Measurements from ENCODE around the gene DDX54. TPM values are rescaled to one million over a fixed set of nuclear protein-coding genes. Genes with fewer than 3 reads are reported as not detected.

The DDX54 gene
- total and polyA plus RNA-seq, 12 donors: 16.5 to 52.7 (median 37.5) TPM

DNA sequence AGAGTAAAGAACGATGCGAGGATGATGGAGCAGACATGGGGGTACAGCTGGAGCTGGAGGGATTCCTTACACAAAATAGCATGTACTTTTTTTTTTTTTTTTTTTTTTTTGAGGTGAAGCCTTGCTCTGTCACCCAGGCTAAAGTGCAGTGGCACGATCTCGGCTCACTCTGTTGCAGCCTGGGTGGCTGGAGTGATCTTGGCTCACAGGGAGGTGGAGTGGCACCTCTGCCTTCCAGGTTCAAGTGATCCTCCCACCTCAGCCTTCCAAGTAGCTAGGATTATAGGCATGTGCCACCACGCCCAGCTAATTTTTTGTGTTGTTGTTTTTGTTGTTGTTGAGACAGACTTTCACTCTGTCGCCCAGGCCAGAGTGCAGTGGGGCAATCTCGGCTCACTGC, 44.6 kb downstream of the DDX54 start:
- DNase-seq (no peak), ATAC-seq (no peak)
- H3K27me3 ChIP-seq: peaks cover 0 to 36% (median 18%) of the 10 kb centered on the region in 7 donors
- peaks cover 0 to 28% (median 0%) of the 10 kb centered on the region in 9 donors for H3K4me1 ChIP-seq
- no peaks in the 10 kb centered on the region for H3K9me3 ChIP-seq
- TF ChIP-seq, protein P1, sequence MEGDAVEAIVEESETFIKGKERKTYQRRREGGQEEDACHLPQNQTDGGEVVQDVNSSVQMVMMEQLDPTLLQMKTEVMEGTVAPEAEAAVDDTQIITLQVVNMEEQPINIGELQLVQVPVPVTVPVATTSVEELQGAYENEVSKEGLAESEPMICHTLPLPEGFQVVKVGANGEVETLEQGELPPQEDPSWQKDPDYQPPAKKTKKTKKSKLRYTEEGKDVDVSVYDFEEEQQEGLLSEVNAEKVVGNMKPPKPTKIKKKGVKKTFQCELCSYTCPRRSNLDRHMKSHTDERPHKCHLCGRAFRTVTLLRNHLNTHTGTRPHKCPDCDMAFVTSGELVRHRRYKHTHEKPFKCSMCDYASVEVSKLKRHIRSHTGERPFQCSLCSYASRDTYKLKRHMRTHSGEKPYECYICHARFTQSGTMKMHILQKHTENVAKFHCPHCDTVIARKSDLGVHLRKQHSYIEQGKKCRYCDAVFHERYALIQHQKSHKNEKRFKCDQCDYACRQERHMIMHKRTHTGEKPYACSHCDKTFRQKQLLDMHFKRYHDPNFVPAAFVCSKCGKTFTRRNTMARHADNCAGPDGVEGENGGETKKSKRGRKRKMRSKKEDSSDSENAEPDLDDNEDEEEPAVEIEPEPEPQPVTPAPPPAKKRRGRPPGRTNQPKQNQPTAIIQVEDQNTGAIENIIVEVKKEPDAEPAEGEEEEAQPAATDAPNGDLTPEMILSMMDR (IDR thresholded peaks at IDR 0.05): no peak
- no peak overlapping the region for H3K4me3 ChIP-seq
- intact Hi-C loops (cut with DNase I): no loop called here
- H3K27ac ChIP-seq: no peak overlapping the region
- WGBS, 2 donors: 73 to 78% methylated on average over 7 of the region's 7 CpGs
- H3K36me3 ChIP-seq: no peaks in the 10 kb centered on the region

DNA sequence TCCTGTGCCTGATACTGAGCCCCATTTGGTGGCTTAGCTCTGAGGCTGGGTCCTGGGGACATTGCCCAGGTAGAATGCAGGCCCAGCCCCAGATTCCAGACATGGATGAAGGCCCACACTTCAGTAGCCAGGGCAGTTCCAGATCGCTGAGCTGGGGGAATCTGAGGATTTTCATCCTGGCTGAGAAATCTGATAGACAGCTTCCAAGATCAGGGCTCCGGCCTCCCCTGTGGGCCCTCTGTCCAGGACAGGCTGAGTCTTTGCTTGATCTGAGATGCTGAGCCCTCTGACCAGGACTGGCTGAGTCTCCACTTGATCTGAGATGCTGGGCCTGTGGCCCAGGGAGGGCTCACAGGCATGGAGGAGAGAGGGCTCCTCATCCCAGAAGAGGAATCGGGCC, 46.5 kb downstream of the DDX54 start:
- ATAC-seq (no peak), DNase-seq (no peak)
- Histone ChIP-seq H3K9me3 (no peaks in the 10 kb centered on the region), H3K27me3 (peaks cover 0 to 48% (median 35%) of the 10 kb centered on the region in 7 donors), H3K4me3 (no peak overlapping the region), H3K36me3 (no peaks in the 10 kb centered on the region), H3K27ac (no peak overlapping the region), H3K4me1 (peaks cover 0 to 30% (median 0%) of the 10 kb centered on the region in 9 donors)
- intact Hi-C loops (cut with DNase I): no loop called here
- TF ChIP-seq, protein P1 (IDR thresholded peaks at IDR 0.05): no peak
- 72 to 80% methylated on average over 3 of the region's 3 CpGs for WGBS, 2 donors

DNA sequence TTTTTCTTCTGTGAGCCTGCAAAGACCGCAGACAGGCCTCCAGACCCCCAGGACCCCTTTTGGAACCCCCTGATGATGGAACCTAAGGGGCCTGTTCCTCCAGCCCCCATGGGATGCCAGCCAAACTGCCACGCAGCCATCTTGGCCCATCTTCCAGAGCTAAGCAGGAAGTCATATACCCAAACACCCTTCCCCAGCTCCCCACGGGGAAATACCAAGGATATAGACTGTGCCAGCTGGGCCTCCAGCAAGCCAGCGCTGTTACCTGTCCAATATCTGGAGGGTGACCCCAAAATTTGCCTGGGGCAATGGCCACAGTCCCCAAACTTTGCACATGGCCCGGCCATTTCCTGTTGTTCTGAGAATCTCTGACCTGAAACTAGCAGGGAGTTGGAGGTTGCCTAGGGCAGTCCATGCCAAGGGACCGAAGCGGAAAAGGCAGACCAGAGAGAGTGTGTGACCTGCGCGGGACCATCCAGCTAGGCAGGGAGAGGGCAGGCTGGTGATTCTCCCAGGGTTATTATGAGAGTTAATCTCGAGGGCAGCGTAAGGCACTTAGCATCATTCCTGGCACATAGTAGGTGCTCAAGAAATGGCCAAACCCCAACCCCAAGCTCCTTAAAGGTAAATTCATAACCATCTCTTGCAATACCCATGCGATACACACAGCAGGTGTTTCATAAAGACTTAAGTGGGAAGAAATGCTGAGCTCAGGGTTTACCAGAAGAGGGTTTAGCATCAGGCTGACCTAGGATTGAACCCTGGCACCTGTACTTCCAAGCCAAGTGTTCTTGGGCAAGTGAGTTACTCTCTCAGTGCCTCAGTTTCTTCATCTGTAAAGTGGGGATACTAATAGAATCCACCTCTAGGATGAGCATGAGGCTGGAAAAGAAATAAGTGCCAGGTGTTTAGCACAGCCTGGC, 47.2 kb downstream of the DDX54 start:
- H3K27me3 ChIP-seq: peaks cover 0 to 55% (median 41%) of the 10 kb centered on the region in 7 donors
- H3K4me3 ChIP-seq: no peak overlapping the region
- H3K4me1 ChIP-seq: peaks cover 0 to 27% (median 0%) of the 10 kb centered on the region in 9 donors
- WGBS, 2 donors: 80 to 83% methylated on average over 12 of the region's 12 CpGs
- DNase-seq (no peak), ATAC-seq (no peak)
- no peaks in the 10 kb centered on the region for H3K36me3 ChIP-seq
- H3K9me3 ChIP-seq: no peaks in the 10 kb centered on the region
- intact Hi-C loops (cut with DNase I): no loop called here
- no peak overlapping the region for H3K27ac ChIP-seq
- TF ChIP-seq, protein P1 (IDR thresholded peaks at IDR 0.05): no peak

DNA sequence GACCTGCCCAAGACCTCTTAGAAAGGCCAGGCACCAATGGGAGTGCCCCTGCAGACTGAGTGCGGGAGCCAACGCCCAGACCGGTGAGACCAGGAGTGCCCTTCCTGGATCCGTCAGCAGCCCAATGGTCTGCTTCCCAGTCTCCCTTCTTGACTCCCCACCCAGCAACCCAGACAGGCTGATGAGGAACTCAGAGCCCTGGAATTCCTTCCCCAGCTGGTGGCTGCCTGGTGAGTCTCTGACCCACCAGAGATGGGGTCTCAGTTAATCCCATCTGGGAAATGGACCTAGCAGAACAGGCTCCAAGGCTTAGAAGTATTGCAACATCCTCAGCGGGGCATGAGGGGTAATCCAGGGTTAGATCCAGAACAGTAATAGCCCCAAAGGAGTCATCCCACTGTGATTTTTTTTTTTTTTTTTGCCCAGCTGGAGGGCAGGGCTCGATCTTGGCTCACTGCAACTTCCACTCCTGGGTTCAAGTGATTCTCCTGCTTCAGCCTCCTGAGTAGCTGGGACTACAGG, 48.2 kb downstream of the DDX54 start:
- 70 to 86% methylated on average over 6 of the region's 6 CpGs for WGBS, 2 donors
- H3K36me3 ChIP-seq: no peaks in the 10 kb centered on the region
- DNase-seq: no peak
- no peak for ATAC-seq
- TF ChIP-seq, protein P1 (IDR thresholded peaks at IDR 0.05): no peak
- H3K27me3 ChIP-seq: peaks cover 0 to 66% (median 50%) of the 10 kb centered on the region in 7 donors
- no peaks in the 10 kb centered on the region for H3K9me3 ChIP-seq
- H3K27ac ChIP-seq: no peak overlapping the region
- H3K4me1 ChIP-seq: peaks cover 0 to 16% (median 0%) of the 10 kb centered on the region in 9 donors
- H3K4me3 ChIP-seq: no peak overlapping the region
- intact Hi-C loops (cut with DNase I): no loop called here

All from heart right ventricle (tissue), 16 donors.